Osteoblast (primary cell): ENCODE results near the gene EMILIN3. TPM values are rescaled to one million over a fixed set of nuclear protein-coding genes. Genes with fewer than 3 reads are reported as not detected.

Source experiments
- DNase-seq: peaks from one replicate; pipeline ENCODE4 v3.0.0; 2011; ENCODE audit warnings: low spot score, mixed read lengths; ENCODE audit not compliant: insufficient read length; ENCODE audit errors: missing footprints
- H2AFZ ChIP-seq: 2 replicates; pipeline ENCODE4 v1.6.0; 2011; ENCODE audit warnings: mild to moderate bottlenecking, low read length
- H3K27ac ChIP-seq: 2 replicates; pipeline ENCODE4 v1.5.1; 2011; ENCODE audit warnings: mild to moderate bottlenecking, low read depth, low read length, moderate library complexity
- H3K27me3 ChIP-seq: 2 replicates; pipeline ENCODE4 v1.6.0; 2012; ENCODE audit warnings: mild to moderate bottlenecking, control low read depth, inconsistent platforms, low read length, moderate library complexity; ENCODE audit not compliant: insufficient read depth
- H3K36me3 ChIP-seq: 2 replicates; pipeline ENCODE4 v1.5.1; 2011; ENCODE audit warnings: mild to moderate bottlenecking, low read length, control low read depth, moderate library complexity; ENCODE audit not compliant: insufficient read depth
- H3K4me1 ChIP-seq: 2 replicates; pipeline ENCODE4 v1.5.1; 2011; ENCODE audit warnings: mild to moderate bottlenecking, low read length, control low read depth, moderate library complexity; ENCODE audit not compliant: insufficient read depth
- H3K4me2 ChIP-seq: 2 replicates; pipeline ENCODE4 v1.6.0; 2011; ENCODE audit warnings: mild to moderate bottlenecking, low read length; ENCODE audit not compliant: insufficient read depth
- H3K4me3 ChIP-seq: fragments of 200-600 bp; sonication (generic); 3 replicates; pipeline ENCODE4 v1.5.1; 2012; ENCODE audit warnings: mild to moderate bottlenecking, low read length, inconsistent platforms; ENCODE audit not compliant: insufficient read depth
- H3K79me2 ChIP-seq: 2 replicates; pipeline ENCODE4 v1.6.0; 2012; ENCODE audit warnings: mild to moderate bottlenecking, low read length, control low read depth, inconsistent platforms; ENCODE audit not compliant: insufficient read depth
- H3K9me3 ChIP-seq: 2 replicates; pipeline ENCODE4 v1.5.1; 2011; ENCODE audit warnings: low read depth, low read length, control low read depth
- H4K20me1 ChIP-seq: 2 replicates; pipeline ENCODE4 v1.6.0; 2012; ENCODE audit warnings: mild to moderate bottlenecking, low read length, control low read depth; ENCODE audit not compliant: insufficient read depth
- total RNA-seq: library from RNA; depleted of rRNA; stranded (reverse); fragments of >200 nt; gene quantifications from 2 replicates; pipeline ENCODE4 v1.2.3, GENCODE V29; 2012
- TF ChIP-seq, protein P1 (sequence below): IDR thresholded peaks from 2 replicates; pipeline ENCODE4 v1.5.1; 2011; ENCODE audit warnings: mild to moderate bottlenecking, low read depth, low read length, moderate library complexity; ENCODE audit errors: extremely low read depth

EMILIN3 gene
- total RNA-seq, 1 donor, result not detected

DNA sequence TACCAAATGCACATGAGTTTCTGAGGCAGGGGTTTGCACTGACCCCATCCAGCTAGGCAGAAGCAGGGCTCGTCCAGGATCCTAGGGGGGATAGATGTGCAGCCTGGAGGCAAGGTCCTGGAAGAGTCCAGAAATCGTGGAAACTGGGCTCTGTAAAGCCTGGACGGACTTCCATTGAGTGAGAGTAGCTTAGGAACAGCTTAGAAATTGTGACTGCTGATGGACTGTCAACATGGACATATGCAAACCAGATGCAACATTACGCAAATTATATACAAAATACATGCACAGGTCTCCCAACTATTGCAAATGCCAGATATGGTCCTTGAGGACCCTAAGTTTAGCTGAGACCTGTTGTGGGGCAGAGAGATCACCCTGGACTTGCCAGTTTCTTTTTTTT lies 4.8 kb upstream of the EMILIN3 start:
- Histone ChIP-seq H3K4me3 (no peak overlapping the region), H3K27me3 (peaks cover 20% of the 10 kb centered on the region), H3K4me2 (no peak overlapping the region), H3K9me3 (no peaks in the 10 kb centered on the region), H3K79me2 (no peaks in the 10 kb centered on the region), H3K4me1 (no peaks in the 10 kb centered on the region), H2AFZ (no peak overlapping the region), H3K36me3 (no peaks in the 10 kb centered on the region), H4K20me1 (no peaks in the 10 kb centered on the region), H3K27ac (no peak overlapping the region)
- TF ChIP-seq, protein P1, sequence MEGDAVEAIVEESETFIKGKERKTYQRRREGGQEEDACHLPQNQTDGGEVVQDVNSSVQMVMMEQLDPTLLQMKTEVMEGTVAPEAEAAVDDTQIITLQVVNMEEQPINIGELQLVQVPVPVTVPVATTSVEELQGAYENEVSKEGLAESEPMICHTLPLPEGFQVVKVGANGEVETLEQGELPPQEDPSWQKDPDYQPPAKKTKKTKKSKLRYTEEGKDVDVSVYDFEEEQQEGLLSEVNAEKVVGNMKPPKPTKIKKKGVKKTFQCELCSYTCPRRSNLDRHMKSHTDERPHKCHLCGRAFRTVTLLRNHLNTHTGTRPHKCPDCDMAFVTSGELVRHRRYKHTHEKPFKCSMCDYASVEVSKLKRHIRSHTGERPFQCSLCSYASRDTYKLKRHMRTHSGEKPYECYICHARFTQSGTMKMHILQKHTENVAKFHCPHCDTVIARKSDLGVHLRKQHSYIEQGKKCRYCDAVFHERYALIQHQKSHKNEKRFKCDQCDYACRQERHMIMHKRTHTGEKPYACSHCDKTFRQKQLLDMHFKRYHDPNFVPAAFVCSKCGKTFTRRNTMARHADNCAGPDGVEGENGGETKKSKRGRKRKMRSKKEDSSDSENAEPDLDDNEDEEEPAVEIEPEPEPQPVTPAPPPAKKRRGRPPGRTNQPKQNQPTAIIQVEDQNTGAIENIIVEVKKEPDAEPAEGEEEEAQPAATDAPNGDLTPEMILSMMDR, result no peak
- peak; percentile 81 for DNase-seq

DNA sequence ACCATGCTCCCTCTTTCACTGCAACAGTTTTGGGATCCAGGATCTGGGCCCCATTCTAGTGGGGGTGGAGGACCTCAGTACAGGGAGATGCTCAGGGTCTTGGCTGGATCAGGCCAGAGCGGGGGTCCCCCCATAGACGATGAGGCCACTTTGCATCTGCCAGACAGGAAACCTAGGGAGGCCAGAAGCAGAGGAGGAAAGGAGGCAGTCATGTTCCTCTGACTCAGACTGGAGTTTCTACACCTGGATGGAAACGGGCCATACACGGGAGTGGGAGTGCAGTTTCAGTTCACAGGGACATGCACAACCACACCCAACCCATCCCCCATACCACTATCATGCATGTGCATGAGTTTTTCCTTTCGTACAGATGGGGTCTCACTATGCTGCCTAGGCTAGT lies 3.6 kb upstream of the EMILIN3 start:
- peak; percentile 66 for DNase-seq
- Histone ChIP-seq H3K27ac (no peak overlapping the region), H3K9me3 (no peaks in the 10 kb centered on the region), H3K27me3 (peaks cover 31% of the 10 kb centered on the region), H3K79me2 (no peaks in the 10 kb centered on the region), H4K20me1 (no peaks in the 10 kb centered on the region), H3K4me2 (no peak overlapping the region), H3K36me3 (no peaks in the 10 kb centered on the region), H3K4me3 (no peak overlapping the region), H3K4me1 (no peaks in the 10 kb centered on the region), H2AFZ (no peak overlapping the region)
- TF ChIP-seq, protein P1, result no peak

DNA sequence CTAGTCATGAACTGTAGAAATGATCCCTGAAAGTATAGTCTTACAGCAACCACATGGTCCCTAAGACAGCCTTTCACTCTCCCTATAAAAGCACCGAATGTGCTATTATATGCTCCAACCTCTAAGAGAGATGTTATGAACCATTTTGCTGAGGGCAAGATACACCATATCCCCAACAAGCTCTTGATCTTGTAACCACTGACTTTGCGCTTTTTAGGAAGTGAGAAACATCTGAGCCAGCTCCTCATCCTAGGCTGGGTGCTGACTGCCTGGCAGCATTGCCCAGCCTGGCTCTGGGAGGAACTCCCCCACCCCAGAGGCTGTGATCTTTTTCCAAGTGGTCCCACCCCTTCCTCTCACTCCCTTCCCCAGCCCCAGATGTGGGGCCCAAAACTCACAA lies 3.1 kb upstream of the EMILIN3 start:
- no peak overlapping the region for H3K4me2 ChIP-seq
- H4K20me1 ChIP-seq, result no peaks in the 10 kb centered on the region
- no peaks in the 10 kb centered on the region for H3K9me3 ChIP-seq
- DNase-seq, result peak; percentile 26
- H3K4me1 ChIP-seq, result no peaks in the 10 kb centered on the region
- H3K79me2 ChIP-seq, result no peaks in the 10 kb centered on the region
- no peak overlapping the region for H2AFZ ChIP-seq
- H3K27me3 ChIP-seq, result peaks cover 36% of the 10 kb centered on the region
- TF ChIP-seq, protein P1, result no peak
- H3K27ac ChIP-seq, result no peak overlapping the region
- H3K4me3 ChIP-seq, result no peak overlapping the region
- H3K36me3 ChIP-seq, result no peaks in the 10 kb centered on the region

DNA sequence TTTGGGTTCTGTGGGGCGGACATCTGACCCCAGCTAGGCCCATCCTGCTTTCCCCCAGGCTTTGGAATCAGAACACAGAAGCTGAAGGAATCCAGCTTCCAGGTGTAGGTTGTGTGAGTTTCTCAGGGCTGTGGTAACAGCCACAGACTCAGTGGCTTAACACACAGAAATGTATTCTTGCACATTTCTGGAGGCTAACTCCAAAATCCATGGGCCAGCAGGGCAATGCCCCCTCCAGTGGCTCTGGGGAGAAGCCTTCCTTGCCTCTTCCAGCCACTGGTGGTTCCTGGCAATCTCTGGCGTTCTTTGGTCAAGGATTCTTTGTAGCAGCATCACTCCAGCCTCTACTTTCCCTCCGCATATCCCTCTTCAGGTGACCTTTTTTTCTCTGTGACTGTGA lies 1.3 kb upstream of the EMILIN3 start:
- Histone ChIP-seq H4K20me1 (no peaks in the 10 kb centered on the region), H3K27me3 (peaks cover 39% of the 10 kb centered on the region), H3K36me3 (no peaks in the 10 kb centered on the region), H3K27ac (no peak overlapping the region), H3K9me3 (no peaks in the 10 kb centered on the region), H2AFZ (no peak overlapping the region), H3K4me1 (no peaks in the 10 kb centered on the region), H3K4me2 (no peak overlapping the region), H3K4me3 (no peak overlapping the region), H3K79me2 (no peaks in the 10 kb centered on the region)
- TF ChIP-seq, protein P1, result no peak
- peak; percentile 69 for DNase-seq
